GM18907 (cell line): ENCODE data around the gene GUCY2F.

Experiments
- ATAC-seq: cut with Tn5 transposase; IDR thresholded peaks from one replicate; pipeline ENCODE4 v1.9.1; 2021; ENCODE audit warnings: mild to moderate bottlenecking, moderate library complexity; ENCODE audit not compliant: unreplicated experiment

Gene GUCY2F

DNA sequence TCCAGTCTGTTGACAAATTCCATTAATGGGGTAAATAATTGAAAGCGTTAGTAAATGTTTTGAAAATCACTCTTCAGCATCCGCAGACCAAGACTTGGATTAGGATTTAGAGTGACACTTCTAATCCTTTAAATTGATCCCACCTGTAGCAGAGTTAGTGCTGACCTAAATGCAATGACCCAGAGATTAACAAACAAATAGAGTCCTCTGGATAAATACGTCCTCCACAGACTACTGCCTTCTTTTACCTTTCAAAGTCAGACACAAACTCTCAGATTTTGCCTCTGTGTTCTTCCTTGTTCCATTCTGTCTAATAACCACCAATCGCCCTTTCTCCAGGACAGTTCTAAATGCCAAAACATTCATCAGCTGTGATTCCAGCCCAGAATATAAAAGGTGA is at the start of gene GUCY2F:
Gene GUCY2F (minus strand): TSS at position 101 of the 400 bp plus-strand sequence. CDS start 6,150 bp downstream, outside the sequence.
- no peak for ATAC-seq

DNA sequence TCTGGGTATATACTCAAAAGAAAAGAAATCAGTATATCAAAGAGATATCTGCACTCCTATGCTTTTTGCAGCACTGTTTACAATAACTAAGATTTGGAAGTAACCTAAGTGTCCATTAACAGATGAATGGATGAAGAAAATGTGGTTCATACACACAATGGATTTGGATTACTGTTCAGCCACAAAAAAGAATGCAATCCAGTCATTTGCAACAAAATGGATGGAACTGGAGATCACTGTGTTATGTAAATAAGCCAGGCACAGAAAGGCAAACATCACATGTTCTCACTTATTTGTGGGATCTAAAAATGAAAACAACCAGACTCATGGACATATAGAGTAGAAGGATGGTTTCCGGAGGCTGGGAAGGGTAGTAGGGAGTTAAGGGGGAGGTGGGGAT is 37.1 kb upstream of the GUCY2F start:
- ATAC-seq: no peak

DNA sequence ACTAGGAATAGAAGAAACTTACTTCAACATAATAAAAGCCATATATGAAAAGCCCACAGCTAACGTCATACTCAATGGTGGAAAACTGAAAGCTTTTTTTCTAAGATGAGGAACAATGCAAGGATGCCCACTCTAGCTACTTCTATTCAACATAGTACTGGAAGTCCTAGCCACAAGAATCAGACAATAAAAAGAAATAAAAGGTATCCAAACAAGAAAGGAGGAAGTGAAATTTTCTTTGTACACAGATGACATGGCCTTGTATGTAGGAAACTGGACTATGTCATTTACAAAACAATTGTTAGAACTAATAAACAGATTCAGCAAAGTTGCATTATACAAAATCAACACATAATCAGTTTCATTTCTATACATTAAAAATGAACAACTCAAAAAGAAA is 29.2 kb upstream of the GUCY2F start:
- no peak for ATAC-seq

DNA sequence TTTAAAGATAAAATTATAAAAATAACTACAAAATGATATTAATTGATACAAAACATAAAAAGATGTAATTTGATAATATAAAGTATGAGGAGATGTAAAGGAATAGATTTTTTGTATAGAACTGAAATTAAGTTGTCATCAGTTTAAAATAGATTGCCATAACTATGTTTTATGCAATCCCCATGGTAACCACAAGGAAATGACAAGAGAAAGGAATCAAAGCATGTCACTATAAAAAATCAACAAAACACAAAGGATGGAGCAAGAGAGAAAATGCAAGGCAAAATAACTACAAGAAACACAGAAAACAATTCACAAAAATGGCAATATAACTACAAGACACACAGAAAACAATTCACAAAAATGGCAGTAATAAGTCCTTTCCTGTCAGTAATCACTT is 27.0 kb upstream of the GUCY2F start:
- ATAC-seq: no peak

DNA sequence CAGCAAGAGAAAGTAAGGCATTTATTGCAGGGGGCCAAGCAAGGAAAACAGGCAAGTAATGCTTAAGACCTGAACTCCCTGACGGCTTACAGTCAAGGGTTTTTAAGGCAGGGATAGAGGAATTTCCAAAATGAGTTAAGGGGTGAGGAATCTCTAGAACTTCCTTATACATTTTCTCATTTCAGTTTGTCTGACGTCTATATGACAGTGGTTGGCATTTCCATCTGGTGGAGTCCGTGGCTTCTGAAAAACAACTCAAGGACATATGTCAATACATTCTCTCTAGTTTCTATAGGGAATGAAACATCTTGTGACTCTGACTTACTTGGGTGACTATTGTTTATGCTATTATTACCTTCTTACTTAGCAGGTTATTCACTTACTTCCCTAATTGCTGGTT is 19.3 kb upstream of the GUCY2F start:
- no peak for ATAC-seq

DNA sequence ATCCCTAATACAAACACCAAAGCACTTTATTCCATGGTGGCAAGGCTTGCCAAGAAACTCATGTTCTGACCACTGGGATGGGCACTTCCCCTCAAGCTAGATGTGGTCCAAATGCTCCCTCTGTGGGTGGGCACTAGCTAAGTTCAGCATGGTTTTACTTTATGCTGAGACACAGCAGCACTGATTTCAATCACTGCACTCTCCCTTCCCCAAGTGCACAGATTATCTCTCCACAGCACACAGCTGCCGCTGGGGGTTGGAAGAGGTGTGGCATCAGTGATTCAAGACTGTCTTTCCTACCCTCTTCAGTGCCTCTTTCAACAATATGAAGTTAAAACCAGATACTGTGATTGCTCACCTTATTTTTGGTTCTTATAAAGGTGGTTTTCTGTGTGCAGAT is 16.5 kb upstream of the GUCY2F start:
- no peak for ATAC-seq

DNA sequence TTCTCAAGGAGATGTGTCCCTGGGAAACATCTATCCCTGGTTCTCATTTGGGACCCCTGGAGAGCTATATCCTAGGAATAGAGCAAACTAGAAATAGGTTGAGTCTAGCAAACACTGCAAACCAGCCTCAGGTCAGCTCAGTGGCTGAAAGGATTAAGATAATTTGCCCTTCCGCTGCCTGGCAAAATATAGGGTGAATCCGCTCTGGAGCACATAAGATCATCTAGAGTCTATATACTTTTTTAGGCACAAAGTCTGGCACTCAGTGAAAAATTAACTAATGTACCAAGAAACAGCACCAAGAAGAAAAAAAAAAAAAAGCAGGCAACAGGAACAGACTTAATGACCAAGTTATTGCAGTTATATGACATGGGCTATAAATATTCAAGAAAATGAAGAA is 7.3 kb upstream of the GUCY2F start:
- ATAC-seq: no peak

DNA sequence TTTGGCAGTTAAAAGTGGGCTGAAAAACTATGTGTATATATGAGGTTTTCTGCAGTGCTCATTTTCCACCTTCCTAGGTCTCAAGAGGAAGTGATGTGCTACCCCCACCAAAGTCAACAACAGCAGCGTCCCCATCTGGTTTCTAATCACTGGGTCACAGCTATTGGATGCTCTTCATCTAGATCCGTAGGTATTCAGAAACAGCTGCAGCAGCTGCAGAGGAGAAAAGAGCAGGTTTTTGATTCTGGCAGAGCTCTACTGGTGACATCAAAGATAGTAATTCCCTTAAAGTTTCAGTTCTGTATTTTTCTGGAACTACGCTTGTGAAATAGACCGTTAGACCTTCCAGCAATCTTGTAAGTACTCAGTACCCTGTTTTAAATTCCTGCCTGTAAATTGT is 5.8 kb upstream of the GUCY2F start:
- no peak for ATAC-seq

DNA sequence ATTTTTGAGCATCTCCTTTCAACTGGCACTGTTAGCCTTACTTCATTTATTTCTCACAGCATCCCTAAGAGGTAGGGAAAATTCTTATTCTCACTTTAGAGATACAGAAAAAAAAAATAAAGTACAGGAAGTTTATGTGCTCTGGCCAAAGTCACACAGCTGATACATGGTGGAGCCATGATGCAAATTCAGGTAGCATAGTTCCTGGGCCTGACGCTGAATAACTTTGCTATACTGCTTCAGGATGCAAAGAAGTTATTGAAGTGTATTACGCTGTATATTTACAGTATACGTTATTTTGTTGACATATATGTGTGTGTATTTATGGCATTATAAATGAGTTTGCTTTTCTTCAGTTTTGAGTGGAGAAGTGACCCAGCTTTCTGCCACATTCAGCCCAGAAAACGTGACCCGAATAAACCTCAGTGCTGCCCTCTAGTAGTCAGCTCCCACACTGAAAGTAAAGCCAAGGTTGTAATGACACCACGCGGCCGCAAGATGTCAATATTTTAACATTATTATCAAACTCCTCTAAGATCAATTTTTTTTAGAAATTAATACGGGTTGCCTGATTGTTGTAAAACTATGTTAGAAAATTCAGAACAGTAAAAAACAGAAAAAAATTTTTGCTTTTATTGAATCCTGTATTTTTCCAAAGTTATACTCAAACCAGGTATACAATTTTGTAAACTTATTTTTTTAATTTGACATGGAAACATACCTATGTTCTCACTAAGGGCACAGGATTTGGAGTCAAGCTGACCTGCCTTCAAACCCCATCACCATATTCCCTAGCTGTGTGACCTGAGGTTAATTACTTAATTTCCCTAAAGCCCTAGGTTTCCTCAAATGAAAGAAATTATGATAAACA is 3.8 kb upstream of the GUCY2F start:
- ATAC-seq: peak; percentile 84

DNA sequence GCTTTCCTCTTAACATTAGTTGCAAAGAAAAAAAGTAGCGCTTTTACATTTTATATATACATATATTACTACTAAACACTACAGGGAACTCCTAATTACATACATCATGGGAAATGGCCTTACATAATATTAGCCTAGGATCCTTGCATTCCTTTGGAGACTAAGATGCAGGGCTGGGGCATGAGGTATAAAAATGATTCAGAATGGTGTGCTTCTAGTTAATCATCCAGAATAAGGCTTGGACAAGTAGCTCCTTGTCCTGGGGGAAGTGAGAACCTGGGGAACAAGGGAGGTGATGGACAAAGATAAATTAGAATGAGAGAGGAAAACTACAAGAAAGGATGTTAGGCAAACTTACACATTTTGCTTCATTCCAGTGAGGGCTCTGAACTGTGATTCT is 3.0 kb upstream of the GUCY2F start:
- no peak for ATAC-seq

DNA sequence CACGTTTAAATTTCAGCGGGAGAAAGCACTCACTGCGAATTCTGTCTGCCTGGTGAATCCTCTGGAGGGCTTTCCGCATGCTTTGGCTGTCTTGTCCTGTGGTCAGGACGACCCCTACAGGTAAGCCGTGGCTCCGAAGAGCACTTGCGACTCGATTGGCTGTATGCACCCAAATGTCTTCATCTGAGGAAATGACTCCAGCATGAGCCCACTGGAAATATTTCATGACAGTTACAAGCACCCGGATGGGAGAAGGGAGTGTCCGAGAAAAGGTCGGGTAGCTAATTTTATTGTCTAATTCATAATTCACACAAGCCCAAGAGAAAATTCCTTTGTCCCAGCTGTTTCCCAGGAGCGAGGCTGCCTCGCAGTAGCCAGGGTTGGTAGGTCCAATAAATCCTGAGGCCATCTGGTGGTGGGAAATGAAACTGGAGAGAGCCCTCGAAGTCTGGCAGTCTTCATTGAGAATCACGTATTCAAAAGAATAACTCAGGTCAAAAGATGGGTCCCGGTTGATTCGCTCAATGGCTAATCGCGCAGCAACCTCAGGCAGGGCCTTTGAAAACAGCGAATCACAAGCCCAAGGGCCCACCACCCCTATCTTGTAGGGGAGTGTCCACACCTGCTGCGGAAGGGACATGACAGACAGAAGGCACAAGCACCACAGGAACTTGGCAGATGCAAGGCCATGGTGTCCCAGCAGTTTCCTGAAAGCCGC is 6.6 kb downstream of the GUCY2F start:
- ATAC-seq: no peak

DNA sequence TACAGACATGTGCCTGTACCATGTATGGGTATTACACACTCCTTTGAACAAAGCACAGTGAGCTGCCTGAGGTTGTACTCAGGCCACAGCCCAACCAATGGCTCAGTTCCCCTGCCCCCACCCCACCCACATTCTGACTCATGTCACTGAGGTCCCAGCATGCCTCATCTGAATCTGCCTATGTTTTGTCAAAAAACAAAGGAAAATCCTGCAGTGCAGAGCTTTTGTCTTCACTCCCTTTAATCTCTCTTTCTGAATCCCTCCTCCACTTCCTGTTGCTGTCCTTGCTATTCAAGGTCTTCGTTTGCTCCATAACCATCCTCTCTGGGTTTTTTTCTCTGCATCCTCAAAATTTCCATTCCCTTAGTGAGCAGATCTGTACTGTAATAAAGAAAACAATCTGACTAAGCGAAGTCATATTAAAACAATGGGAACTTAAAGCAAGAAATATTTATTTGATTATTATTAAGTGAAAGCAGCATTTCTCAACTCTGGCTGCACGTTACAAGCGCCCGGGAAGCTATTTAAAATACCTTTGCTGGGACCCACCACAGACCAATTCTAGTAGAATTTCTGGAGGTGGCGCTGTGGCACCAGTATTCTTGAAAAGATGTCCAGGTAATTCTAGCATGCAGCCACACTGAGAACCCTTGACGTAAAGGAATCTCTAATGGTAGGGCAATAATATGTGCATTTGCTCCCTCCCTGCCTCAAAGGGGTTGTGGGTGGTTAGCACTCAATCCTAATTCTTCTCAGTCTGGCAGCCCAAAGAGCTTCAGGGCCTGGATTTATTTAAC is 8.7 kb downstream of the GUCY2F start:
- no peak for ATAC-seq

DNA sequence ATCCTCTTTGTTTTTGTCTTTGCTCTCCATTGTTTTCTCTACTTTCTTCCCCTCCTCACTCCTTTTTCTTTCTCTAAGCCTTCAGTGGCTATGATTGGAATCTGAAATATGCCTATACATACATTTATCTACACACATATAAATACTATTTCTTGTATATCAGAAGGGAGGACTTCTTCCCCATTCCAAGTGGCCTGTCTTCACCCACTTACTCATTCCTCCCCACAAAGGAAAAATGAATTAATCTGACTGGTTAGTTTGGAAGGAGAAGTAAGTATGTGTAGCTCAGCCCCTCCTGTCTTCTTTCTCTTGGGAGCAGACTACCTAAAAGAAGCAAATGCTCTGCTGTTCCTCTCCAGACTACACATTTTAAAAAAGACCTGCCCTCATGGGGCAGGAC is 17.7 kb downstream of the GUCY2F start:
- ATAC-seq: no peak

DNA sequence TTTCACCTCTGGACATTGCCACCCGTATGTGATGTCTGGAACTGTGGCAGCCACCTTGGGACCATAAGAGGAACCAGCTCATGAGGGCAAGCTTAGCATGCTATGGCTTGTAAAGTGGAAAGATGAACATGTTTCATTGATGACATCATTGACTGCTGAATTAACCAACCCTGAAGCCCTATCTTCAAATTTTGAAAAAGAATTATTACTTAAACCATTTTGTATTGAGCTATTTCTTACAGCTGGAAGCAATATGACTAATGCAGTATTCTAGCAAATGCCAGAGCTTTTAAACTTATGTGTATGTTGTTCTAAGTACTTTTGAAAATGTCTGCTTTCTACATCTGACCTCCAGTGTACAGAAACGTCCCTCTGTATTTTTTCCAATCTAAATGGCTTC is 18.1 kb downstream of the GUCY2F start:
- ATAC-seq: no peak

DNA sequence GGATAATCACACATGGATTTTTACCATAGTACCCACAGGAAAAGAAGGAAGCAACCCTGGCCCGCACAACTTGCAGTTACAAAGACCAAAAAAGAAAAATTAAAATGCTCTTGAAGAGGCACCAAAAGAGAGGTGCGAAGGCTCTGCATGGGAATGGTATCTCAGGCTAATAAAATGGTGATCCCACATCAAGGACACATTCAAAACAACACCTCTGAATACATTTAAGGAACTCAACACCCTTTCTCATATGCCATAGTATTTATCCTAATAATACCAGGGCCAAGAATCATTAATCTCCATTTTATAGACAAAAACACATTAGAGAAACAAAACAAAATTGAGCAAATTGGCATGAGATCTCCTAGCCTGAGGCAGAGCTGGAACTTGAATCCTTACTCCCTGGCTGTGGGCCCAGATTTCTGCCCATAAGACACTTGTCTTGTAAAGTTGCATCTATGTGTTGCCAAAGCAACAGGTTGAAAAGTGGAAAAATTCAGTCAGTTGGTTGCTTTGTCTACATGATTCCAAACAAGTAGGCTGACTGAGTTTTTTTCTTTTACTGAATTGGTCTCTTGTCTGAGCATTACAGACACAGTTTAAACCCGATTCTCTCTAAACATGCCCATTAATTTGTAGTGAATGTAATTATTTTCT is 33.5 kb downstream of the GUCY2F start:
- no peak for ATAC-seq

DNA sequence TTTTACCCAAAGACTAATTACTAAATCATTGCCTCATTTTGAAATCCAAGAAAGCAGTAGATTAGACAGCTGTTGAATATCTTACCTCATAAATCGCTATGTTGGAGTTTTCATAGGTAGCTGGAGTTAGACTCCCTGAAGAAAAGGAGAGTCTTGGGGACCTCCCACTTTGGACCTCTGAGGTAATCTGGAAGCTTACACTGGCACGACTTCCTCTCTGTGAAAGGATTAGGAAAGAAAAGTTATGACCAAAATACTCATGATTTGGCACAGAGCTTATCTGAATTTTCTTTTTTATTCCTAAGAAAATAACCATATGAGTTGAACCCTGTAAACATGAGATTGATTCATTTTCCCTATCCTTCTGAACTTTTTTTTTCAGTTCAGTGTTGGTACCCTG is 40.6 kb downstream of the GUCY2F start:
- no peak for ATAC-seq

DNA sequence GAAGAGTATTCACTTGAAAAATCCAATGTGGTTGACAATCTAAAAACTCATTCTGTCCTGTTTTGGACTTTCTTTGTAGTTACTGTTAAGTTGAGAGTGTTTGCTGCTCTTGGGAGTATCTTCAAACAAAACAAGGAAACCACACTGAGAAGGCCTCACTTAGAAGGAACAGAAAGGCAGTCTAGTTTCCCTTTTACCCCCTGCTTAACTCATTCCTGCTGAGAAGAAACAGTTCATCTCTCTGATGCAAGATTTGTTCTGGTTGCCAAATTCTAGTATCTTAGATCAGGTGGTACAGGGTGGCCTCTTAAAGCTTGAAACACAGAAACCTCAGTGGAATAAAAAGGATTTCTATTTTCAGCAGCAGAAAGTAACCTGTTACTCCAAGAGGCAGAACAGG is 41.4 kb downstream of the GUCY2F start:
- peak; percentile 53 for ATAC-seq

DNA sequence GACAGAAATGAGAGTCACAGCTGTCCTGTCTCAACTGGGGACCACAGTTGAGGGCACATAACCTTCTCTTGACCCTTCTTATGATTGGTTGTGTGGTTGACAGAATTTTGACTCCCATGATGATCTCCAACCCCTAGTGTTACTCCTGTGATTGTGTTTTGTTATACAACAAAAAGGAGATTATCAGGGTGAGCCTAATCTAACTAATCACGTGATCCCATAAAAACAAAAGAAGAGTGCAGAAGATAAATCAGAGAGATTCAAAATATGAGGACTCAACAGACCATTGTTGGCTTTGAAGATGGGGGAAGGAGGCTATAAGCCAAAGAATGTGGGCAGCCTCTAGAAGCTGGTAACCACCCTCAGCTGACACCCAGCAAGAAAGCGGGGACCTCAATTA is 72.7 kb downstream of the GUCY2F start:
- no peak for ATAC-seq

DNA sequence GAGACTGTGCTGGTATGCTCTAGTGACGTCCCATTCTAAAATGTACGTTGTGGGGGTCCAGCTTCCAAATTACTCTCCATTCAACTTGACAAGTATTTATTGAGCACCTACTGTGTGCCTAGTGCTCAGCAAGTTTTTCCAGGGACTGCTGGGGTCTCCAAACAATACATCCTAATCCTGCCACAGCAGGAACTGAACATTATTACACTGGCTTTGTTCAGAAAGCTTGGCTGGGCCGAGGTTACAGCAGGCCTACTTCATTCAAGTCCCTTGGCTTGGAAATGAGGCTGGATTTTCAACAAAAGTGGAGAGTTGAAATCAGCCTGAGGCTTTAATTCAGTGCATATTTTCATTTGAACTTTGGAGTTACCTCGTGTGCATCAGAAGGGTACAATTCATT is 78.0 kb downstream of the GUCY2F start:
- ATAC-seq: no peak

DNA sequence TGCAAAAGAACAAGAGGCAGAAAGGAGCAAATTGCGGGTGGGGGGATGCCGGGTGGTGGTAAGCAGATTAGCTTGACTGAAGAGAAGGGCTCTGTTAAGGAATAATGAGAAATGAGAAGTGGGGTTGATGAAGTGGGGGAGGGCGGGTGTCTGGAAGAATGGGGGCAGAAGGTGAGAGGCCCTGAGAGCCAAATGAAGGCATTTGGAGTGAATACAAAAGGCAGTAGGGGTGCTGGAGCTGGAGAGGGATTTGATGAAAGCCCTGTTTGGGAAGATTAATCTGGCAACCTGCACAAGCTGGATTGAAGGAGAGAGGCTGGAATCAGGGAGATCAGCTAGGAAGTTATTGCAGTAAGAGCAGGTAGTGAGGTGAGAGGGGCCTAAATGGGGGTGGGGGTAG is 82.1 kb downstream of the GUCY2F start:
- no peak for ATAC-seq

DNA sequence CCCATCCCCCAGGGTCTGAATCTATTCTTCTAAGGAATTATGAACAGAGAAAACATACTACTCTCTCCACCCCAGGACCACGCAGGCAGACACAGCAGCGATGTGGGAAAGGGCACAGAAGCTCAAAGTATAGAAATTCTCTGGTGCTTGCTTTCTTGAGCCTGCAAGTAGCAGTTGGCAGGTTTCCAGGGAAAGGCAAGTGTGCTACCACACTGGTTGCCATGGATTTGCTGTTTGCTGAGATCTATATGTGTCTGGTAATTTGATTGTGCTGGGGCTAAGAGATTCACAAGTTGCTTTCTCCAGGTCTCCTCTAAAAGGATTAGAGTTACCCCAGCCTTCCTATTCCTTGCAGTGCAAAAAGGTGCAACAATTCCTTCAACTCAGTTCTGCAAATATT is 83.1 kb downstream of the GUCY2F start:
- ATAC-seq: no peak
